CD8-positive, alpha-beta memory T cell (primary cell): Measurements from ENCODE around the gene MON1A. TPM values are rescaled to one million over a fixed set of nuclear protein-coding genes. Genes with fewer than 3 reads are reported as not detected.

Source experiments
- CTCF ChIA-PET: fragments of 350-600 bp; sonication (Branson Sonifier 250); formaldehyde crosslinking; loops from one replicate; lab custom pipeline; 2021; ENCODE audit warnings: antibody characterized with exemption; lab: Charles Lee
- POLR2A ChIA-PET: fragments of 350-600 bp; sonication (Branson Sonifier 250); formaldehyde crosslinking; loops from one replicate; lab custom pipeline; 2021; ENCODE audit warnings: antibody characterized with exemption; lab: Charles Lee
- DNase-seq, 5 donors: peaks; one replicate each; pipeline versions ENCODE4 v3.0.0 to v3.0.0-alpha.2; 2020 to 2022; ENCODE audit warnings: mixed read lengths in 1 of 5
- H3K27ac ChIP-seq: one replicate; pipeline ENCODE4 v1.7.0; 2013; ENCODE audit warnings: low read depth, mild to moderate bottlenecking, low read length, moderate library complexity
- H3K27me3 ChIP-seq: 2 replicates; pipeline ENCODE4 v1.7.0; 2013; ENCODE audit warnings: low read length, mild to moderate bottlenecking; ENCODE audit not compliant: insufficient read depth, poor library complexity, severe bottlenecking
- H3K36me3 ChIP-seq: 2 replicates; pipeline ENCODE4 v1.7.0; 2013; ENCODE audit warnings: mild to moderate bottlenecking, low read length, moderate library complexity; ENCODE audit not compliant: insufficient read depth
- H3K4me1 ChIP-seq: 2 replicates; pipeline ENCODE4 v1.7.0; 2013; ENCODE audit warnings: mild to moderate bottlenecking, low read length, moderate library complexity; ENCODE audit not compliant: insufficient read depth
- H3K4me3 ChIP-seq: 2 replicates; pipeline ENCODE4 v1.7.0; 2013; ENCODE audit warnings: mild to moderate bottlenecking, low read length
- H3K9me3 ChIP-seq: 2 replicates; pipeline ENCODE4 v1.7.0; 2013; ENCODE audit warnings: mild to moderate bottlenecking, low read length
- H3K27ac Mint-ChIP-seq, 8 donors: one replicate each; pipeline ENCODE4 v1.8.0; 2020 to 2021; ENCODE audit warnings: mixed read lengths in 8 of 8, mild to moderate bottlenecking in 6 of 8, inconsistent platforms in 3 of 8, moderate library complexity in 3 of 8
- H3K27me3 Mint-ChIP-seq, 2 donors: one replicate each; pipeline ENCODE4 v1.8.0; 2020 to 2021; ENCODE audit warnings: mixed read lengths in 2 of 2, mild to moderate bottlenecking in 1 of 2, moderate library complexity in 1 of 2
- H3K36me3 Mint-ChIP-seq, 3 donors: one replicate each; pipeline ENCODE4 v1.8.0; 2020 to 2021; ENCODE audit warnings: mixed read lengths in 3 of 3, inconsistent platforms in 1 of 3, mild to moderate bottlenecking in 1 of 3
- H3K4me1 Mint-ChIP-seq, 3 donors: one replicate each; pipeline ENCODE4 v1.8.0; 2020 to 2021; ENCODE audit warnings: mixed read lengths in 3 of 3, inconsistent platforms in 1 of 3, mild to moderate bottlenecking in 1 of 3
- H3K4me3 Mint-ChIP-seq, 7 donors: one replicate each; pipeline ENCODE4 v1.8.0; 2020 to 2021; ENCODE audit warnings: mixed read lengths in 7 of 7, mild to moderate bottlenecking in 6 of 7, moderate library complexity in 4 of 7, inconsistent platforms in 2 of 7
- H3K9me3 Mint-ChIP-seq, 5 donors: one replicate each; pipeline ENCODE4 v1.8.0; 2020 to 2022; ENCODE audit warnings: mixed read lengths in 5 of 5, mild to moderate bottlenecking in 3 of 5, moderate library complexity in 2 of 5, inconsistent platforms in 1 of 5
- polyA plus RNA-seq: library from polyadenylated mRNA; unstranded; fragments of 300-500 nt; fragmentation: Illumina TruSeq; gene quantifications from one replicate; pipeline ENCODE4 v1.2.3, GENCODE V29; 2021
- total RNA-seq, 2 experiments: library from RNA; stranded (reverse); gene quantifications; one replicate each; pipeline ENCODE4 v1.2.3, GENCODE V29; 2021

Gene MON1A
- total and polyA plus RNA-seq, 3 experiments from 2014 or later = 17.9 to 22.4 (median 18.1) TPM

DNA sequence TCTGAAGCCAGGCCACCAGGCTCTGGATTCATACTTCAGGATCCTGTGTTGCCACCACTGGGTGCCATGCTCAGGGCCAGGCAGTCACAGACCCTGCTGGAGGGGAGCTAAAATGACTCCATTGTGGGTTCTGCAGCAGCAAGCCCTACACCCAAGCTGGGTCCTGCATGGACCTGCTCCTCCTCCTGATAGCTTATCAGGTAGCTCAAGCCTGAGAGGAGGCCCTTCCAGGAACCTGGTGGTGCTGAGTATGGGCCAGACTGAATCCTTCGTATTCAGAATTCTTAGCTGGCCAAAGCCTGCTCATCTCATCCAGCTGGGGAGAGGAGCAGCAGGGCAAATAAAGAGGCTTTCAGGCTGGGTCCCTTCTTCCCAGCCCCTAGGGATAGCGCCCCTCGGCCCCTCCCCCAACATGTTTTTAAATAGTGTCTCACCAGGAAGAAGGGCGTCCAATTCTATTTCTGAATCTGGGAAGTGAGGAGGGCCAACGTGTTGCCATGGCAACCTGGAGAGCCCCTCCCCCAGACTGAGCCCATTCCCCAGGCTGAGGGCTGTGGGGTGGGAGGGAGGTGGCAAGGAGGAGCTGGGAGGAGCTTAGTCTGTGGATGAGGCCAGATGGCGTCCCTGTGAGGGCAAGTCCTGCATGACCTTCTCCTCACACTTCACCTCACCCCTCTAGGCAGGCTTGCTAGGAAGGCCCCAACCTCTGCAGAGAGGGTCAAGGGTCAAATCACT is 48.9 kb downstream of the MON1A start:
- H3K27me3 ChIP-seq = no peaks in the 10 kb centered on the region
- CTCF ChIA-PET = no interaction called here
- H3K27me3 Mint-ChIP-seq = peaks cover 1 to 4% of the 10 kb centered on the region in 2 donors
- no peaks in the 10 kb centered on the region for H3K4me1 ChIP-seq
- no peak overlapping the region for H3K27ac Mint-ChIP-seq
- DNase-seq = no peak
- H3K9me3 ChIP-seq = no peaks in the 10 kb centered on the region
- POLR2A ChIA-PET = no interaction called here
- no peak overlapping the region for H3K27ac ChIP-seq
- no peak overlapping the region for H3K4me3 ChIP-seq
- no peaks in the 10 kb centered on the region for H3K36me3 ChIP-seq
- H3K9me3 Mint-ChIP-seq = no peaks in the 10 kb centered on the region
- H3K4me3 Mint-ChIP-seq = no peak overlapping the region
- H3K4me1 Mint-ChIP-seq = no peaks in the 10 kb centered on the region
- no peaks in the 10 kb centered on the region for H3K36me3 Mint-ChIP-seq

DNA sequence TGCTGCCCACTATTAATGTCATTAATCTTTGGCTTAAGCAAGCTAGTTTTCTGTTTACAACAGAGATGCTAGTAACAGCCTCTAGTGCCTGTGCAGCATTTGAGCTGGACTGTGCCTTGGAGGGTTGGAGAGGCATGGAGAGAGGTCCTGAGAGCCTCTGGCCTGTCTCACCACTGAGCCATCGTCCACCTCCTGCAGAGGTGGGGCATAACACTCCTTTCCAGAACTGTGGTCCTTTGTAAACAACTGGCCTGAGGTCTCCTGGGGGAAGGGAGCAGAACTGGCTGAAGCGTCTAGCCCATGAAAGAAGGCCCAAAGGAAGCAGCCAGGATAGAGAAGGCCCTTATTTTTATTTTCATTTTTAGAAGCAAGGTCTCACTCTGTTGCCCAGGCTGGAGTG is 49.9 kb downstream of the MON1A start:
- Mint-ChIP-seq H3K27ac (no peak overlapping the region), H3K4me1 (no peaks in the 10 kb centered on the region), H3K9me3 (no peaks in the 10 kb centered on the region), H3K36me3 (no peaks in the 10 kb centered on the region), H3K27me3 (peaks cover 4% of the 10 kb centered on the region in 2 donors), H3K4me3 (no peak overlapping the region)
- ChIA-PET POLR2A (no interaction called here), CTCF (no interaction called here)
- H3K4me3 ChIP-seq = no peak overlapping the region
- no peaks in the 10 kb centered on the region for H3K4me1 ChIP-seq
- DNase-seq = no peak
- no peaks in the 10 kb centered on the region for H3K36me3 ChIP-seq
- no peaks in the 10 kb centered on the region for H3K27me3 ChIP-seq
- H3K27ac ChIP-seq = no peak overlapping the region
- H3K9me3 ChIP-seq = no peaks in the 10 kb centered on the region

DNA sequence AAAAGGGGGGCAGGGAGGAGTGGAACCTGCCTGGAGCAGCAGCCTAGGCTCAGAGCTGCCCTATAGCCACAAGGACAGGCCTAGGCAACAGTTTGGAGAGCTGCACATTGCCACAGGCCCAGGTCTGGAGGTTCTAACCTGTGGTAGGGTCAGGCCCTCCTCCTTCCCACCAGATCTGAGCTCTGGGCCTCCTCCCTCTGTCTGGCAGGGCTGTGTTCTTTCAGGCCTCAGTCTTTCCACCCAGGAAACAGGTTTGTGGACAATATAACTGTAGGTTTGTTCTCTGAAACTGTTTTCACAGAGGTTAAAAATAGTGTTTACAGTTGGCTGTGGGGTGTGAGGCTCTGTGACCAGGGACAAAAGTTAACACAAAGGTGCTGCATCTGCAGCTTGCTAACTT is 50.9 kb downstream of the MON1A start:
- Histone ChIP-seq H3K27ac (no peak overlapping the region), H3K36me3 (no peaks in the 10 kb centered on the region), H3K4me3 (no peak overlapping the region), H3K4me1 (no peaks in the 10 kb centered on the region), H3K9me3 (no peaks in the 10 kb centered on the region), H3K27me3 (no peaks in the 10 kb centered on the region)
- no peaks in the 10 kb centered on the region for H3K4me1 Mint-ChIP-seq
- no peak overlapping the region for H3K27ac Mint-ChIP-seq
- ChIA-PET POLR2A (no interaction called here), CTCF (no interaction called here)
- H3K4me3 Mint-ChIP-seq = no peak overlapping the region
- H3K27me3 Mint-ChIP-seq = peaks cover 4 to 6% of the 10 kb centered on the region in 2 donors
- no peaks in the 10 kb centered on the region for H3K9me3 Mint-ChIP-seq
- no peak for DNase-seq
- no peaks in the 10 kb centered on the region for H3K36me3 Mint-ChIP-seq

- Mint-ChIP-seq H3K4me1 (peaks cover 0 to 2% (median 0%) of the 10 kb centered on the region in 3 donors), H3K4me3 (no peak overlapping the region), H3K27me3 (peaks cover 4 to 6% of the 10 kb centered on the region in 2 donors), H3K27ac (no peak overlapping the region), H3K9me3 (no peaks in the 10 kb centered on the region), H3K36me3 (no peaks in the 10 kb centered on the region)
- Histone ChIP-seq H3K27ac (no peak overlapping the region), H3K4me1 (no peaks in the 10 kb centered on the region), H3K4me3 (no peak overlapping the region), H3K27me3 (no peaks in the 10 kb centered on the region), H3K9me3 (no peaks in the 10 kb centered on the region), H3K36me3 (no peaks in the 10 kb centered on the region)
- POLR2A ChIA-PET = no interaction called here
- CTCF ChIA-PET = no interaction called here
- DNase-seq = no peak
Observed at GRCh38 chr3:49877716-49878115, 51.9 kb downstream of the MON1A start.

DNA sequence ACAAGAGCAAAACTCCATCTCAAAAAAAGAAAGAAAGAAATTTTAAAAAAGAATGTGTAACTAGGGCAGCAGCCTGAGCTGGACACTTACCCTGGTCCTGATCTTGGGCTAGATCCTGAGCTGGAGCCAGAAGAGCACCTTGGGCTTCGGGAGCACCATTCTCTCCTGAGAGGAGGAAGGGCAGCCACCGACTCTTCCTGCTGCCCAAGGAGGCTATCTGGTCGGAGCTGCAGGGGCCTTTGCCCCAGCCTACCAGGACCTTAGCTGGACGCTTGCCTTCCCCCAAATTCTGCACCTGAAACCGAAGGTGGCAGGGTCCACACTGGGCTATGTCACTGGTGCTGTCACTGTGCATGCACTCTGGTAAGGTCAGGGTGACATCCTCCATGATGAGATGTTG is 53.0 kb downstream of the MON1A start:
- H3K27ac Mint-ChIP-seq = no peak overlapping the region
- H3K27ac ChIP-seq = no peak overlapping the region
- peaks cover 4 to 5% (median 4%) of the 10 kb centered on the region in 3 donors for H3K4me1 Mint-ChIP-seq
- H3K4me3 Mint-ChIP-seq = no peak overlapping the region
- H3K4me3 ChIP-seq = no peak overlapping the region
- H3K27me3 ChIP-seq = no peaks in the 10 kb centered on the region
- POLR2A ChIA-PET = no interaction called here
- CTCF ChIA-PET = no interaction called here
- H3K9me3 Mint-ChIP-seq = no peaks in the 10 kb centered on the region
- H3K27me3 Mint-ChIP-seq = peaks cover under 1 to 6% of the 10 kb centered on the region in 2 donors
- no peaks in the 10 kb centered on the region for H3K4me1 ChIP-seq
- no peaks in the 10 kb centered on the region for H3K9me3 ChIP-seq
- no peaks in the 10 kb centered on the region for H3K36me3 Mint-ChIP-seq
- DNase-seq = no peak
- H3K36me3 ChIP-seq = no peaks in the 10 kb centered on the region

GRCh38 chr3:49873623-49874022 is 56.0 kb downstream of the MON1A start:
- H3K4me3 ChIP-seq = no peak overlapping the region
- no peak for DNase-seq
- H3K36me3 ChIP-seq = no peaks in the 10 kb centered on the region
- Mint-ChIP-seq H3K9me3 (no peaks in the 10 kb centered on the region), H3K27ac (no peak overlapping the region), H3K27me3 (peaks cover 10 to 14% of the 10 kb centered on the region in 2 donors), H3K4me3 (no peak overlapping the region), H3K4me1 (peaks cover 5 to 7% (median 5%) of the 10 kb centered on the region in 3 donors), H3K36me3 (no peaks in the 10 kb centered on the region)
- ChIA-PET CTCF (no interaction called here), POLR2A (no interaction called here)
- peaks cover 12% of the 10 kb centered on the region for H3K27me3 ChIP-seq
- H3K4me1 ChIP-seq = peaks cover 6% of the 10 kb centered on the region
- H3K27ac ChIP-seq = no peak overlapping the region
- H3K9me3 ChIP-seq = no peaks in the 10 kb centered on the region

DNA sequence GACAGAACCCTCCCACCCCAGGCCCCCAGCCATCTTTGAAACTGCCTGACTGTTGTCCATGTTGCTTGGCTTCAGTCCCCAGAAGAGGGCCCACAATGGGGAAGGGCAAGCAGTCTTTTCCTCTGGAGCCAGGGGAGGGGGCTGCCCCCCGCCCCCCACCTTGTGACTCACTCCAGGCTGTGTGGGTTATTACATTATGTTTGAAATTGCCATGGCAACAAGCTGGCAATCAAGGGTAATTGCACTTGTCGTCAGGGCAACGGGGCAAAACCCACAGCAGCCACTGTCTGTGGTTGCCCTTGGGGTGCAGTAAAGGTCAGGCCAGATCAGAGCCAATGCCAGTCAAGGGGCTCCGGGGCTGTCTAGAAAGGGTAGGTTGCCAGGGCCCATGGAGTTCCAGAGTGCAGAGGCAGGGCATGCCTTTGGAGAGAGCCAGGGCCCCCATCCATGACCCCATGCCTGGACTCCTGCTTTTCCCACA is 56.8 kb downstream of the MON1A start:
- Histone ChIP-seq H3K9me3 (no peaks in the 10 kb centered on the region), H3K4me1 (peaks cover 6% of the 10 kb centered on the region), H3K4me3 (no peak overlapping the region), H3K27ac (no peak overlapping the region), H3K27me3 (peaks cover 20% of the 10 kb centered on the region), H3K36me3 (no peaks in the 10 kb centered on the region)
- Mint-ChIP-seq H3K4me3 (peak overlapping the region in 1 of 7 donors; percentile 18), H3K27ac (no peak overlapping the region), H3K4me1 (peaks cover 5 to 12% (median 6%) of the 10 kb centered on the region in 3 donors), H3K36me3 (no peaks in the 10 kb centered on the region), H3K27me3 (peaks cover 18 to 20% of the 10 kb centered on the region in 2 donors), H3K9me3 (no peaks in the 10 kb centered on the region)
- DNase-seq = peak in 2 of 5 donors; percentile 9 to 59
- POLR2A ChIA-PET = no interaction called here
- CTCF ChIA-PET = interaction anchor here (1.1 kb wide), 1 partner anchor 34 kb away, joined by 4 read pairs; no protein-coding TSS in a partner anchor

DNA sequence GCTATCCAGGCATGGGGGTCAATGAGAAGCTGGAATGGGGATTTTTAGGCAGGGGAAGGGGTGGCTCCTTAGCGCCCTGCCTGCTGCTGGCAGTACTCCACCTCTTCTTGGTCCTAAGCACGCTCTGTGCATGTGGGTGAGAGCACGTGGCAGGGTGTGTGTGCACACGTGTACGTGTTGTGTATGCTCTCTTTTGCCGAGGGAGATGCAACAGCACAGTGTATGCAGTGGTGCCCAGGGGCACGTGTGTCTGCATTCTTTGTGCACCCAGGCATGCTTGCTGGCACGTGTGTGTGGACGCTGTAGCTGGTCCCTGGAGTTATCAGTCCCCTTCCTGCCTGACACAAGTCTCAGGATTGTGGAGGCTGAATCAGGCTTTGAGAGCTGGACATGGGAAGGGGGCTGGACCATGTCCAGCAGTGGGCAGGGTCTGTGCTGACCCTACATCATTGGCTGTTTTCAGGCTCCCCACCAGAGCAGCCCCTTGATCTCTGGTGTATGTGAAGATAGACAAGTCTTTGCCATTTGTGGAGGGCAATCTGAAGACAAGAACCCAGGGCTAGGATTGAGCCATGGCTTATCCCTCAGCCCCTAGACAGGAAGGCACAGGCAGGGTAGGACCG is 58.0 kb downstream of the MON1A start:
- H3K27me3 Mint-ChIP-seq = peaks cover 28 to 31% of the 10 kb centered on the region in 2 donors
- H3K4me3 Mint-ChIP-seq = peak overlapping the region in 4 of 7 donors; percentile 0 to 41 (median 11)
- Histone ChIP-seq H3K27me3 (peaks cover 21% of the 10 kb centered on the region), H3K36me3 (no peaks in the 10 kb centered on the region), H3K9me3 (no peaks in the 10 kb centered on the region), H3K4me3 (no peak overlapping the region), H3K27ac (no peak overlapping the region), H3K4me1 (peaks cover 6% of the 10 kb centered on the region)
- POLR2A ChIA-PET = no interaction called here
- no peak for DNase-seq
- CTCF ChIA-PET = no interaction called here
- no peaks in the 10 kb centered on the region for H3K36me3 Mint-ChIP-seq
- H3K4me1 Mint-ChIP-seq = peaks cover 5 to 12% (median 6%) of the 10 kb centered on the region in 3 donors
- H3K9me3 Mint-ChIP-seq = no peaks in the 10 kb centered on the region
- no peak overlapping the region for H3K27ac Mint-ChIP-seq
